NOMO-1 treated with DMSO at 0.1 percent for 48 hours (cell line): ENCODE measurements around the gene SF3B3.
"Not testable (repeated sequence)": the region's sequence is repeated elsewhere in the genome, so short reads cannot be mapped to it uniquely, and the experiment has no call there.

Experiments
- DNase-seq: peaks from one replicate; lab custom pipeline; 2025; ENCODE audit not compliant: unreplicated experiment; lab: John Stamatoyannopoulos, UW

The SF3B3 gene

DNA sequence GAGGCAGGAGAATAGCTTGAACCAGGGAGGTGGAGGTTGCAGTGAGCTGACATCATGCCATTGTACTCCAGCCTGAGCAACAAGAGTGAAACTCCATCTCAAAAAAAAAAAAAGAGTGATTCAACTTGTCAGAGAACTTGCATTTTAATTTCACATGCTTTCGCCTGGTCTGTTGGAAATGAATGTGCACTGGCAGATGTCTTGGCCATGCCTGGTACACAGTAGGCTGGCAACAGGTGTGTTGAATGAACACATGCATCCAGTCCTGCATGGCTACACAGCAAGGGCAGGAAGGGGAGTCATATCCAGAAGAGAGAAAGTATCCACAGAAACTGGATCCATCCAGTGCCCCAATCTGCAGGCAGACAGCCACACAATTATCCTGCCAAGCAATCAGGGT, 11.8 kb upstream of the SF3B3 start:
- no peak for DNase-seq

DNA sequence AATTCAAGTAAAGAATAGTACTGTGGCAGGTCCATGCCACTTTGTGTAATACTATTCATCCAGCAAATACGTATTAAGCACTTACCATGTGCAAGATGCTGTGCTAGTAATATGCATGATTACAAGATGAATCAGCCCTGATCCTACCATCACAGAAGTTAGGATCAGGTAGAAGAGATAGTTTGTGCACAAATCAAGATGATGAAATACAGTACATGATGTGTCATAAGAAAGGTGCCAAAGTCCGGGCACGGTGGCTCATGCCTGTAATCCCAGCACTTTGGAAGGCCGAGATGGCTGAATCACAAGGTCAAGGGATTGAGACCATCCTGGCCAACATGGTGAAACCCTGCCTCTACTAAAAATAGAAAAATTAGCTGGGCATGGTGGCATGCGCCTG, 11.2 kb upstream of the SF3B3 start:
- no peak for DNase-seq

DNA sequence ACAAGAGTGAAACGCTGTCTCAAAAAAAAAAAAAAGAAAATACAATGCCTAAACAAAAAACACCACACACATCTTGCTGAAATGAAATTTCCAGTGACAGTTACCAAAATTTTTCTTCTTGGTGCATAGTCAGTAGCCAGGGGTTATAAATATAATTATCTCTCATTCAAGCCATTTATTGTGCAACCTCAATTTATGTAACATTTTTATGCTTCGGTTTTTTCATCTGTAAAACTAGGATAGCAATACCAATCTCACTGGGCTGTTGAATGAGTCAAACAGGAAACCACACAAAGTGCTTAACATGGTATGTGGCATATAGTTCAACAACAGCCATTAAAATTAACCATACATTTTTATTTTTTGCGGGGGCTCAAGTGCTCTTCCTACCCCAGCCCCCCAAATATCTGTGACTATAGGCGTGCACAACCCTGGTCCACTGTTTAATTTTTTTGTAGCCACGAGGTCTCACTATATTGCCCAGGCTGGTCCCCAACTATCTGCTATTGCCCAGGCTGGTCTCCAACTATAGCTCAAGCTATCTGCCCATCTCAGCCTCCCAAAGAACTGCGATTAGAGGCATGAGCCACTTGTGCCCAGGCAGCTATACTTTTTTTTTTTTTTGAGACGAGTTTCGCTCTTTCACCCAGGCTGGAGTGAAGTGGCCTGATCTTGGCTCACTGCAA, 2.9 kb upstream of the SF3B3 start:
- peak; percentile 88 for DNase-seq

DNA sequence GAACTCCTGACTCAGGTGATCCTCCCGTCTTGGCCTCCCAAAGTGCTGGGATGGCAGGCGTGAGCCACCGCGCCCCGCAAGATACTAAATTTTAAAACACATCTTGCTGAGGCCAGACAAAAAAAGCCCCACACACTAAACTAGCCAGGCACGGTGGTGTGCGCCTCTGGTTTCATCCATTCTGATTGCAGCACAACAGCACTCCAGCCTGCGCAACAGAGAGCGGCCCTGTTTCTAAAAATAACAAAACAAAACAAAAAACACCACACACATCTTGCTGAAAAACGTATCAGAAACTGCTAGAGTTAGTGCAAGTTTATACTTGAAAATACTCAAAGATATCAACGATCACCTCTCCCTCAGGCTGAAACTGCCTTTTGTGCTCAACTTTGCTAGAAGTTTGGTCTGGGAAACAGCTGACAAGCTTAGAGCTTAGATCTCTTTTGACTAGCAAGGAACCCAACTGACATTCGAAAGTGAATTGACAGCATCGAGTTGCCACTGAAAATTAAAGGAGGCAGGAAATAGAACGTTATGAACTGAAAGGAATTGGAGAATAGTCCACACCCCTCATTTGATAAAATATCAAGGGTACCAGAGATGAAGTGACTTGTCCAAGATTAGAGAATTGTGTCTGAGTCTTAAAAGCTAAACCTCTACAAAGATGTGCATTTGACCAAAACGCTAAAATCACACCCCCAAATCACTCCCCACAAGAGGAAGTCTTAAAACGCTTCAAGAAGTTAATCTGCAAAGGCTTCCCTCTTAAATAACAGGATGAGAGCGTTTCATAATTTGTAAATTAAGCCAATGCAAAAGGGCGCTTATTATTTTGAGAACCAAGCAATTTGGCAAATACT, 1.2 kb upstream of the SF3B3 start:
- peak; percentile 61 for DNase-seq

DNA sequence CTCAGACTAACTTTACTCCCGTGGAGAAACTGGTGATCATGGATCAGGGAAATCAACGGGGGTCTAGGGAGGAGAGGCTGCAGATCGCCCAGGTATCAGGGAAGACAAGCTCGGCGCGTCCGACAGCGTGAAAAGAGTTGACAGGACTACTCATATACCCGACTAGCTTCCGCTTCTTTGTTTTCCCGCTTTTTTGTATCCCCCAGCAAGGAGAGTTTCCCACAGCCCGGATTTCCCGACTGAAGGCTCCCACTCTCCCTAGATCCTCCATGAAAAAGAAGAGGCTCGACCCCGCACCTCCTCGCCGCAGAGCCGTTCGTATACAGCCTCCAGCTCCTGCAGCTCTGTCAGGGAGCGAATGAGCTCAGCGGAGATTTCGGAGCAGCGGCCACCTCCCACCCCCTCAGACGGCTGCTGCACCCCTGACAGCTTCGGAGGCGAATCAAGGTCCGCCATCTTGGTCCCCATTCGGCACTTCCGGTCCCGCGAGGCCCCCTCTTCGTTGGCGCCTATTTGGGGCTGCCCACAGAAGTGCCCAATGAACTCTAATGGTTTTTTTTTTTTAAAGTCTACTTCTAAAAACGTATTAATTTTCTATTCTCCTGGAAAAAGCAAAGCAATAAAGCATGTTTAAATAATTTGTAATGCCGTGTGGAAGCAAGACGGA, 407 bp upstream of the SF3B3 start, which contains the start of gene COG4:
Gene COG4, minus strand, starts transcription at position 479 of the 667 bp plus-strand sequence. Its CDS starts 11 bp downstream, at position 468.
- DNase-seq: peak; percentile 85

DNA sequence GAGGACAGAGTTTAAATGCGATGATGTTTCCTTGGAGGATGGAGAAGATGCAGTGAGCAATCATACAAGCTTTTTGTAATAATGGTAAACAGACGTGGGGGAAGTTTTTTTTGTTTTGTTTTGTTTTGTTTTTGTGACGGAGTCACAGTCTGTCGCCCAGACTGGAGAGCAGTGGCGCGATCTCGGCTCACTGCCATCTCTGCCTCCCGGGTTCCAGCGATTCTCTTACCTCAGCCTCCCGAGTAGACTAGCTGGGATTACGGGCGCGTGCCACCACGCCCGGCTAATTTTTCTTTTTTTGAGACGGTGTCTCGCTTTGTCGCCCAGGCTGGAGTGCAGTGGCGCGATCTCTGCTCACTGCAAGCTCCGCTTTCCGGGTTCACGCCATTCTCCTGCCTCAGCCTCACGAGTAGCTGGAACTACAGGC, 796 bp downstream of the SF3B3 start:
- not testable (repeated sequence) for DNase-seq

DNA sequence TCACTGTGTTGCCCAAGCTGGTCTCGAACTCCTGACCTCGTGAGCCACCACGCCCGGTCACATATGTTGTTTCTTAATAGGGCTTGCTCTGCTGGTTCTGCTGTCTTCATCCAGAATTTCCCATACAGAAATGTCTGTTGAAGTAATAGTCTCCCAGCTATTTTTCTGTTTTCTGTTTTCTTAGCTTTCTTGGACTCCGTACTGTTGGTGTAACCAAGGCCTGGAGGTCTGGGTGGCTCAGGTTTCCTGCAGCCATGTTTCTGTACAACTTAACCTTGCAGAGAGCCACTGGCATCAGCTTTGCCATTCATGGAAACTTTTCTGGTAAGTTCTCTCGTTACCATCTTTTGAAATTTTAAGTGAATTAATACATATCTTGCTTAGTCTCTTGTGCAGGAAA, 2.8 kb downstream of the SF3B3 start:
- no peak for DNase-seq

DNA sequence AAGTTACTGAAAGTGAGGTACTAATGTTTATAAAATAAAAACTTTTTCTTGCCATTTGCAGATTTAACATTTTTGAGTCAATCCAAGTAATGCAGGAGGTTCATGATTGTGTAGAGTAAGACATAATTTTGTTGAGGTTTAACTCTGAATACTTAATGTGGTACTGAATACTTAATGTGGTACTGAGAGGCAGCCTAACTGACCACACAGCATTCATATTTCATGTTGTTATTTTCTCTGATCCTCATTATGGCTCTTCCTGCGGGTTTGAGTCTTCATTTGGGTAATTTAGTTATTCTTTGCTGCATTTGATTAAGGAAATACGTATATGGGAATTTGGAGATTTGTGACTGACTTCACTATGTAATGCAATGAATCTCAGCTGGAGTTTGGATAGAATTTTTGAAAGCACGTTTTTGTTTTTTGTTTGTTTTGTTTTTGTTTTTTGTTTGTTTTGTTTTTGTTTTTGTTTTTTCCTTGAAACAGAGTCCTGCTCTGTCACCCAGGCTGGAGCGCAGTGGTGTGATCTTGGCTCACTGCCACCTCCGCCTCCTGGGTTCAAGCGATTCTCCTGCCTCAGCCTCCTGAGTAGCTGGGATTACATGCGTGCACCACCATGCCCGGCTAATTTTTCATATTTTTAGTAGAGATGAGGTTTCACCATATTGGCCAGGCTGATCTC, 3.8 kb downstream of the SF3B3 start:
- DNase-seq: no peak

DNA sequence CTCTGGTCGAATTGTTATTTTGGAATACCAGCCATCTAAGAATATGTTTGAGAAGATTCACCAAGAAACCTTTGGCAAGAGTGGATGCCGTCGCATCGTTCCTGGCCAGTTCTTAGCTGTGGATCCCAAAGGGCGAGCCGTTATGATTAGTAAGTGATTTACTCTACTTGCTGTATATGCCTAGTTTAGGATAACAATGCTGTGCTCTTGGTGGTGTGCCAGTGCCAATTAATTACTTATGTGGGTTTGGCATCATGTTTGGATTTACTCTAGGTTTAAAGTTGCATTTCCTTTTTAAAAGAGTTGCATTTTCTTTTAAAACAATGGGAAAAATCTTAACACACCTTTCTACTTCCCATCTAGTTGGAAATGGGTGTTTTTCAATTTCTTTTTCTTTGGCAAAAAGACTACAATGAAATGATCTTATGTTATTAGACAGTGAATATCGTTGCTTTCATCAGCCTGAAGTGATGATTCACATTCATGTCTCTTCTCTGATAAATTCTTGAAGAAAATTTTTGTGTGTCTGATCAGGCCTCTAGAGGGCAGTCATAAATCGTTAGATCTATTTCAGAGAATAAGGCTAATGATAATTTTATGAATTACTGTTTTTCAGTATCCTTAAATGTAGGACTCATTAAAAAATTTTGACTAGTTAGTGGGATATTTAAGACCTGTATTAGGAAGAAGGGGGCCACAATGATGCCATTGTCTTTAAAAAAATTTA, 5.6 kb downstream of the SF3B3 start:
- DNase-seq: peak; percentile 36

DNA sequence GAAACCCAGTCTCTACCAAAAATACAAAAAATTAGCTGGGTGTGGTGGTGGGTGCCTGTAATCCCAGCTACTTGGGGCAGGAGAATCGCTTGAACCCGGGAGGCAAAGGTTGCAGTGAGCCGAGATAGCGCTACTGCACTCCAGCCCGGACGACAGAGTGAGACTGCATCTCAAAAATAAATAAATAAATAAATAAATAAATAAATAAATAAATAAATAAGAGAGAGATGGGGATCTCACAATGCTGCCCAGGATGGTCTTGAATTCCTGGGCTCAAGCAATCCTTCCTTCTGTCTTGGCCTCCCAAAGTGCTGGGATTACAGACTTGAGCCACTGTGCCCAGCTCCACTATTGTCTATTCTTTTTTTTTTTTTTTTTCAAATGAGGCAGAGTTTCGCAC, 6.3 kb downstream of the SF3B3 start:
- not testable (repeated sequence) for DNase-seq

DNA sequence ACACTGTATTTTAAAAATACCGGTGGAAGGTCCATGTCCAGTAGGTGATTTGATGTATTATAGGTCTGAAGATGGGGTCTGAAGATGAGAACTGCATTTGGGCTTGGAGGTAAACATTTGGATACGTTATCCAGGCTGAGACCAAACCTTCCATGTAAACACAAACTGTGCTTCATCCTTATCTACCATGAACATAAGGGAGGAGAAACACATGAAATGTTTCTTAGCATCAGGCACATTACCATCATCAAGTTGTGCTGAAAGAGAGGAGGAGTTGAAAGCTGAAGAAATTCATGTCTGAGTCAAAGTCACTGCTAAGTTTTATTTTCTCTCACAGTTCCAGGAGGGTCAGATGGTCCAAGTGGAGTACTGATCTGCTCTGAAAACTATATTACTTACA, 11.4 kb downstream of the SF3B3 start:
- no peak for DNase-seq

DNA sequence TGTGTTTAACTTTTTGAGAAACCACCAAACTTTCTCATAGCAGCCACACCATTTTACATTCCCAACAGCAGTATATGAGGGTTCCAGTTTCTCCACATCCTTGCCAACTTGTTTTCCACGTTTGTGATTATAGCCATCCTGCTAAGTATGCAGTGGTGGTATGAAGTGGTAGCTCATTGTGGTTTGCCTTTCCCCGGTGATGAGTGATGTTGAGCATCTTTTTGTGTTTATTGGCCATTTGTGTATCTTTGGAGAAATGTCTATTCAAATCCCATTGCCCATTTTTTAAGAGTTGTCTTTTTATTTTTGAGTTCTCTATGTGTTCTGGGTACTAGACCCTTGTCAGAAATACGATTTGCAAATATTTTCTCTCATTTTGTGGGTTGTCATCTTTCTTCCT, 17.4 kb downstream of the SF3B3 start:
- DNase-seq: no peak

DNA sequence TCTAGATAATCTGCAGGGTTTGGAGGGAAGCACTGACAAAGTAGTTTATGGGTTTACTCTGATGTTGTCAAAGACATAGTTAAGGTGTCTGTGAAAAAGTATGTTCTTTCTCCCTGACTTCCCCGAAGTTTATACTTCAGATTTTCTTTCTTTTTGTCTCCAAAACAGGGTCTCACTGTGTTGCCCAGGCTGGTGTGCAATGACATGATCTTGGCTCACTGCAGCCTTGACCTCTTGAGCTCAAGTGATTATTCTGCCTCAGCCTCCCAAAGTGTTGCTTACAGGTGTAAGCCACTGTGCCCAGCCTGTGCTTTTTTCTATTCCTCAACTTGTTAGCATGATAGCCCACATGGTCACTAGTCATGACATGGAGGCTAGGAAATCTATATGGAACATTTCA, 20.9 kb downstream of the SF3B3 start:
- DNase-seq: no peak

DNA sequence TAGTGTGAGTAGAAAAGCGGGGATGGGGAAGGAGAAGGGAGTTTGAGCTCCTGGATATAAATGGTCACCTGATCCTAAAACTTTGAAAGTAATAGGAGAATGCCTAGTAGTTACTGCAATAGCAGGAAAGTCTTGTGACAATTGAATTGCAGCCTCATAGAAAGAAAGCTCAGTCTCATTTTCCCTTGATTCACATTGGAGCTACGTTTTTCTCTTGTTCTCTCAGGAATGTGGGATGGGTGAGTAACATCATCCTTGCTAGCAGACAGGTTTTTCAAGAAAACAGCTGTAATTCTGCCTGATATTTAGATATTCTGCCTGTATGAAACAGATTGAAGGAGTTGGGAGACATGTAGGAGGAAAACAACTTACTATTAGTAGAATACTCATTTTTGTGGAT, 25.3 kb downstream of the SF3B3 start:
- DNase-seq: no peak

DNA sequence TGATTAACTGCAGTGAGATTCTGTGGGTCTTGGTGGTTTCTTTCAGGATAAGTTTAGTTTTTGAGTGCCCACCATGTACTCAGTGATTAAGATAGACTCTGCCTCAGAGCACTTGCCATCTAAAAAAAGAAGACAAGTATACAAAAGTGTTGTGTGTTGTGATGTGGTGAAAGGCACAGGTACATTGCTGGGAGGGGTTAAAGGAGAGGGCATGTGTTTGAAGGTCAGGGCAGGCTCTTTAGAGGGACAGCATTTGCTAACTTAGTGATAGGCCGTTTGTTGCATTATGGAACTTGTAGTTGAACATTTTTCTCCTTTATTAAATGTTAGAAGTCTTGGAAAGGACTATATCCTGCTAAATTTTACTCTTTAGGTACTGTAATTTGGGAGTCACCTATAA, 26.5 kb downstream of the SF3B3 start:
- no peak for DNase-seq

DNA sequence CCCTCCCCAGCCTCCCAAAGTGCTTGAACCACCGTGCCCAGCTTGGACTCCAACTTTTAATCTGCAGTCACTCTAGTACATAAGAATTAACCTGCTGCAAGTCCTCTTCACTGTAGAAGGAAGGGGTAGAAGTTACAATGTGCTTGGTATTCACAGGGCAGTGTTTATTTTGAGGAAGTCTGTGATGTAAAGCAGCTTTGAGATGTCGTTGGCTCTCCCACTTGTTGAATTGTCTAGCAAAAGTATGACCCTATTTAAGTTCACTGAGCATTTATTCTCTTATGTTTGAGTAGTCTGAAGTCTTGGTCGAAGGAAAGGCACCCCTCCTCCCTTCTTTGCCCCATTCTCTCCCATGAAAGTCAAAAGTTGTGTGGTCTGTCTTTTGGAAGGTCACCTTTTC, 28.2 kb downstream of the SF3B3 start:
- no peak for DNase-seq

DNA sequence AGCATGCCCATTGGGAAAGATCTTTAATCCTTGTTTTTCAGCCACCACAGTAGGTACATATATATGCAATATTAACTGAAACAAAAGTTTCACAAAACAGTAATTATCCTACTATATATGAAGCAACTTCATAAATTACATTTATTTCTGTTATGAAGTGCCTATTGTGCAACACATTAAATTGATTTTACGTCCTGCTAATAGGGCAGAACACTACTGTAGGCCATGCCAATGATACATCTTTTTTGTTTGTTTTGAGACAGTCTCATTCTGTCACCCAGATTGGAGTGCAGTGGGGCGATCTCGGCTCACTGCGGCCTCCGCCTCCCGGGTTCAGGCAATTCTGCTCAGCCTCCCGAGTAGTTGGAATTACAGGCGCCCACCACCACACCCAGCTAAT, 29.1 kb downstream of the SF3B3 start:
- no peak for DNase-seq

DNA sequence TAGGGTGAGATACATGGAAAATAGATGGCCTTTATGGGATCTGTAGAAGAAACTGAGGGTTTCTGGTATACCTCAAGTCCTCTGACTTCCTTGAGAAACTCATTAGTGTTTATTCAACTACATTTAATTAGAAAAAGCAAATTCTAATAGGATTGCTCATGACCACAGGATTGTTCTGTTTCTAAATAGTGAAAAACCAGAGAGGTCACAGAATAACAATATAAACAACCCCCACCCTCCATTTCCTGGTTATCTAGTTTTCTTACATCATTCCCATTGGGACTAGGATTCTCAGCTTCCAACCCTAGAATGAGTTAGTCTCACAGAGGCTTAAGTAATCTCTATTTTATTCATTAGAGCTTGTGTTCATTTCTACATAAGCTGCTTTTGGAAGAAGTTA, 30.0 kb downstream of the SF3B3 start:
- no peak for DNase-seq

DNA sequence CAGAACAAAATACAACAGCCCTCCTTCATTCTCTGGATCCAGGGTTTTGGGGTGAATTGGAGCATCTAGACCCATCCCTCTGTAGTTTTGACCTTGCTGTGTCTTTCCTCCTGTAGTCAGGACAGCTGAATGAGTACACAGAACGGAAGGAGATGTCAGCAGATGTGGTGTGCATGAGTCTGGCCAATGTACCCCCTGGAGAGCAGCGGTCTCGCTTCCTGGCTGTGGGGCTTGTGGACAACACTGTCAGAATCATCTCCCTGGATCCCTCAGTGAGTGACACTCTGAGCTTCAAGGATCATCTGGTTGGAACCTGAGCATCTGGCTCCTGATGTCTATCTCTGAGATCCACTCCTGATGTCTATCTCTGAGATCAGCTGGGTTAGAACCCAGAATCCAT, 32.4 kb downstream of the SF3B3 start:
- no peak for DNase-seq

DNA sequence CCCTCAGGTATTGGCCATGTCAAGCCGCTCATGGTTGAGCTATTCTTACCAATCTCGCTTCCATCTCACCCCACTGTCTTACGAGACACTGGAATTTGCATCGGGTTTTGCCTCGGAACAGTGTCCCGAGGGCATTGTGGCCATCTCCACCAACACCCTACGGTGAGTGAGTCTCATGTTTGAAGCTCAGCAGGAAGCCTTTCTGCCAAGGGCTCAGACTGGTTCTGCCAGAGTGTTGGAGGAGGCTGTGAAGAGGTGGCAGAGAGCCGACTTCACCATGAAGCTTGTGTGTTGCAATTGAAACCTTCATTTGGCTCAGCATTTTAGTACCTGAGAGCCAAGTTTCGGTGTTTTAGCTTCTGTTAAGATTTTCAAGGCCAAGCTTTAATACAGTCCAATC, 38.0 kb downstream of the SF3B3 start:
- no peak for DNase-seq

DNA sequence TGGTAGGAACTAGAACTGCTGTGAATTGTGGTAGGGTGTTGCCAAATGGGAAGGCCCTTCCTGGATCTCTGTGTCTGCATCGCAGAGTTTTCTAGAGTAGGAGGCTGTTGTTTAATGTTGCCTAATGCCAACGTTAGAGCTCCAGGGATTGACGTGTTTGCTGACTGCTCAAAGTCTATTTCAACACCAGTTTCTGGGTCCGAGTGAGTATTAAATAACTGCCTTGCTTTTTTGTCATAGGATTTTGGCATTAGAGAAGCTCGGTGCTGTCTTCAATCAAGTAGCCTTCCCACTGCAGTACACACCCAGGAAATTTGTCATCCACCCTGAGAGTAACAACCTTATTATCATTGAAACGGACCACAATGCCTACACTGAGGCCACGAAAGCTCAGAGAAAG, 40.0 kb downstream of the SF3B3 start:
- no peak for DNase-seq
